HepG2 (cell line): Measurements from ENCODE around the gene PPIL6.

Source experiments
- CC2D1A ChIP-seq: sonication (generic); formaldehyde crosslinking; IDR thresholded peaks from 2 replicates; pipeline ENCODE4 v1.8.1; 2023; ENCODE audit warnings: mild to moderate bottlenecking, missing genetic modification reagents
- ESRRA ChIP-seq: sonication (generic); formaldehyde crosslinking; IDR thresholded peaks from 2 replicates; pipeline ENCODE4 v1.5.1; 2020; ENCODE audit warnings: mild to moderate bottlenecking, low read depth, missing genetic modification reagents
- FOXA1 ChIP-seq, 2 experiments: fragments of 450-650 bp in 1 of 2; sonication (generic) in 1 of 2; formaldehyde crosslinking in 1 of 2; IDR thresholded peaks; 2 replicates each; pipeline versions ENCODE4 v1.4.0 to v1.6.1; 2016 to 2020; ENCODE audit warnings: missing genetic modification reagents in 1 of 2
- HOXA7 ChIP-seq: sonication (generic); formaldehyde crosslinking; IDR thresholded peaks from 2 replicates; pipeline ENCODE4 v1.8.1; 2022; ENCODE audit warnings: mild to moderate bottlenecking, missing genetic modification reagents, moderate library complexity
- MAFF ChIP-seq: IDR thresholded peaks from 2 replicates; pipeline ENCODE4 v1.6.1; 2011; ENCODE audit warnings: low read depth, low read length, improper control_type of control experiment
- NR2C2 ChIP-seq: sonication (generic); formaldehyde crosslinking; IDR thresholded peaks from 2 replicates; pipeline ENCODE4 v1.4.0; 2020; ENCODE audit warnings: missing genetic modification reagents, mild to moderate bottlenecking, moderate library complexity, borderline replicate concordance
- PTBP1 ChIP-seq: fragments of 200-400 bp; formaldehyde crosslinking; IDR thresholded peaks from 2 replicates; pipeline ENCODE4 v1.6.1; 2018; ENCODE audit warnings: low read length, low read depth; ENCODE audit not compliant: poor library complexity, severe bottlenecking
- TCF12 ChIP-seq, 2 experiments: fragments of 450-650 bp in 1 of 2; sonication (generic) in 1 of 2; formaldehyde crosslinking in 1 of 2; IDR thresholded peaks; 2 replicates each; pipeline versions ENCODE4 v1.6.1 to v1.8.0; 2017 to 2022; ENCODE audit warnings: antibody characterized with exemption in 1 of 2, mild to moderate bottlenecking in 1 of 2, missing genetic modification reagents in 1 of 2, moderate library complexity in 1 of 2
- ZNF674 ChIP-seq: sonication (generic); formaldehyde crosslinking; IDR thresholded peaks from 2 replicates; pipeline ENCODE4 v1.5.0; 2020; ENCODE audit warnings: low read depth, mild to moderate bottlenecking, missing genetic modification reagents
- TF ChIP-seq, protein P1 (sequence below): sonication (generic); formaldehyde crosslinking; IDR thresholded peaks from 2 replicates; pipeline ENCODE4 v1.4.0; 2020; ENCODE audit warnings: missing genetic modification reagents
- TF ChIP-seq, protein P2 (sequence below), 2 experiments: sonication (generic) in 1 of 2; formaldehyde crosslinking in 1 of 2; IDR thresholded peaks; 2 replicates each; pipeline versions ENCODE4 v1.6.1 to v1.9.0; 2014 to 2022; ENCODE audit warnings: antibody characterized with exemption in 1 of 2, borderline replicate concordance in 1 of 2, inconsistent platforms in 1 of 2, low read depth in 1 of 2, missing genetic modification reagents in 1 of 2
- TF ChIP-seq, protein P3 (sequence below): sonication (generic); formaldehyde crosslinking; IDR thresholded peaks from 2 replicates; pipeline ENCODE4 v1.8.0; 2022; ENCODE audit warnings: mild to moderate bottlenecking, missing genetic modification reagents, moderate library complexity
- TF ChIP-seq, protein P4 (sequence below): conservative IDR thresholded peaks from 2 replicates; pipeline ENCODE4 v1.6.1; 2018; ENCODE audit warnings: missing genetic modification reagents
- TF ChIP-seq, protein P5 (sequence below): sonication (generic); formaldehyde crosslinking; IDR thresholded peaks from 2 replicates; pipeline ENCODE4 v1.8.1; 2023; ENCODE audit warnings: missing genetic modification reagents, inconsistent platforms, borderline replicate concordance

DNA sequence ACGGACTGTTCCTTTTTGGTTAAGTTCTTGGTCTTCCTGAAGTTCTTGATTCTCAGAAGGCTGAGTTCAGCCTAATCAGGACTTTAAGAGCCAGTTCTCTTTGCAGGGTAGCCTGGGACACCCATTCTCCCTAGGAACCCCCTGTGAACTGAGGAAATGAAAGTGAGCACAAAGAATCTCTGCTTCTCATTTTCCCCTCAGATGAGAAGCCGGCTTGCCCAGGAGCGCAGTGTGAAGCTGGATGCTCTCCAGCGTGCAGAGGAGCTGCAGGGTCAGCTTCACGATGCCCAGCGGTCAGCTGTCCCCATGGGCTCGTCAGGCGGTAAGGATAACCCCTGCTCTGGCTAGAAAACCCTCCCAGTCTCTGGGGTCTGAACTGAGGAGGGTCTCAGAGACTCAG is 92.2 kb downstream of the PPIL6 start:
- TF ChIP-seq MAFF = no peak
- TF ChIP-seq, protein P1, sequence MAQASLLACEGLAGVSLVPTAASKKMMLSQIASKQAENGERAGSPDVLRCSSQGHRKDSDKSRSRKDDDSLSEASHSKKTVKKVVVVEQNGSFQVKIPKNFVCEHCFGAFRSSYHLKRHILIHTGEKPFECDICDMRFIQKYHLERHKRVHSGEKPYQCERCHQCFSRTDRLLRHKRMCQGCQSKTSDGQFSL (CRISPR knock-in tag) = no peak
- no peak for TF ChIP-seq CC2D1A
- TF ChIP-seq NR2C2 (CRISPR knock-in tag) = no peak
- TF ChIP-seq, protein P2, sequence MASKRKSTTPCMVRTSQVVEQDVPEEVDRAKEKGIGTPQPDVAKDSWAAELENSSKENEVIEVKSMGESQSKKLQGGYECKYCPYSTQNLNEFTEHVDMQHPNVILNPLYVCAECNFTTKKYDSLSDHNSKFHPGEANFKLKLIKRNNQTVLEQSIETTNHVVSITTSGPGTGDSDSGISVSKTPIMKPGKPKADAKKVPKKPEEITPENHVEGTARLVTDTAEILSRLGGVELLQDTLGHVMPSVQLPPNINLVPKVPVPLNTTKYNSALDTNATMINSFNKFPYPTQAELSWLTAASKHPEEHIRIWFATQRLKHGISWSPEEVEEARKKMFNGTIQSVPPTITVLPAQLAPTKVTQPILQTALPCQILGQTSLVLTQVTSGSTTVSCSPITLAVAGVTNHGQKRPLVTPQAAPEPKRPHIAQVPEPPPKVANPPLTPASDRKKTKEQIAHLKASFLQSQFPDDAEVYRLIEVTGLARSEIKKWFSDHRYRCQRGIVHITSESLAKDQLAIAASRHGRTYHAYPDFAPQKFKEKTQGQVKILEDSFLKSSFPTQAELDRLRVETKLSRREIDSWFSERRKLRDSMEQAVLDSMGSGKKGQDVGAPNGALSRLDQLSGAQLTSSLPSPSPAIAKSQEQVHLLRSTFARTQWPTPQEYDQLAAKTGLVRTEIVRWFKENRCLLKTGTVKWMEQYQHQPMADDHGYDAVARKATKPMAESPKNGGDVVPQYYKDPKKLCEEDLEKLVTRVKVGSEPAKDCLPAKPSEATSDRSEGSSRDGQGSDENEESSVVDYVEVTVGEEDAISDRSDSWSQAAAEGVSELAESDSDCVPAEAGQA (IDR thresholded peaks at IDR 0.05; ENCODE audit: low read depth) = no peak
- TF ChIP-seq, protein P2 (CRISPR knock-in tag; IDR thresholded peaks at IDR 0.05; ENCODE audit: borderline replicate concordance) = no peak
- TF ChIP-seq, protein P3, sequence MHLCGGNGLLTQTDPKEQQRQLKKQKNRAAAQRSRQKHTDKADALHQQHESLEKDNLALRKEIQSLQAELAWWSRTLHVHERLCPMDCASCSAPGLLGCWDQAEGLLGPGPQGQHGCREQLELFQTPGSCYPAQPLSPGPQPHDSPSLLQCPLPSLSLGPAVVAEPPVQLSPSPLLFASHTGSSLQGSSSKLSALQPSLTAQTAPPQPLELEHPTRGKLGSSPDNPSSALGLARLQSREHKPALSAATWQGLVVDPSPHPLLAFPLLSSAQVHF (CRISPR knock-in tag) = no peak
- no peak for TF ChIP-seq ESRRA (CRISPR knock-in tag)
- no peak for TF ChIP-seq FOXA1 (IDR thresholded peaks at IDR 0.05)
- TF ChIP-seq FOXA1 (CRISPR knock-in tag; IDR thresholded peaks at IDR 0.05) = no peak
- no peak for TF ChIP-seq ZNF674
- TF ChIP-seq TCF12 (IDR thresholded peaks at IDR 0.05) = no peak
- no peak for TF ChIP-seq TCF12 (CRISPR knock-in tag; IDR thresholded peaks at IDR 0.05)
- TF ChIP-seq HOXA7 (CRISPR knock-in tag) = no peak
- TF ChIP-seq, protein P4, sequence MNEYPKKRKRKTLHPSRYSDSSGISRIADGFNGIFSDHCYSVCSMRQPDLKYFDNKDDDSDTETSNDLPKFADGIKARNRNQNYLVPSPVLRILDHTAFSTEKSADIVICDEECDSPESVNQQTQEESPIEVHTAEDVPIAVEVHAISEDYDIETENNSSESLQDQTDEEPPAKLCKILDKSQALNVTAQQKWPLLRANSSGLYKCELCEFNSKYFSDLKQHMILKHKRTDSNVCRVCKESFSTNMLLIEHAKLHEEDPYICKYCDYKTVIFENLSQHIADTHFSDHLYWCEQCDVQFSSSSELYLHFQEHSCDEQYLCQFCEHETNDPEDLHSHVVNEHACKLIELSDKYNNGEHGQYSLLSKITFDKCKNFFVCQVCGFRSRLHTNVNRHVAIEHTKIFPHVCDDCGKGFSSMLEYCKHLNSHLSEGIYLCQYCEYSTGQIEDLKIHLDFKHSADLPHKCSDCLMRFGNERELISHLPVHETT (CRISPR knock-in tag) = no peak
- TF ChIP-seq PTBP1 = no peak
- TF ChIP-seq, protein P5, sequence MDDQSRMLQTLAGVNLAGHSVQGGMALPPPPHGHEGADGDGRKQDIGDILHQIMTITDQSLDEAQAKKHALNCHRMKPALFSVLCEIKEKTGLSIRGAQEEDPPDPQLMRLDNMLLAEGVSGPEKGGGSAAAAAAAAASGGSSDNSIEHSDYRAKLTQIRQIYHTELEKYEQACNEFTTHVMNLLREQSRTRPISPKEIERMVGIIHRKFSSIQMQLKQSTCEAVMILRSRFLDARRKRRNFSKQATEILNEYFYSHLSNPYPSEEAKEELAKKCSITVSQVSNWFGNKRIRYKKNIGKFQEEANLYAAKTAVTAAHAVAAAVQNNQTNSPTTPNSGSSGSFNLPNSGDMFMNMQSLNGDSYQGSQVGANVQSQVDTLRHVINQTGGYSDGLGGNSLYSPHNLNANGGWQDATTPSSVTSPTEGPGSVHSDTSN = no peak
